ENCODE data around the gene IWS1.
"Not testable (repeated sequence)": the region's sequence is repeated elsewhere in the genome, so short reads cannot be mapped to it uniquely, and the experiment has no call there.

IWS1 gene

DNA sequence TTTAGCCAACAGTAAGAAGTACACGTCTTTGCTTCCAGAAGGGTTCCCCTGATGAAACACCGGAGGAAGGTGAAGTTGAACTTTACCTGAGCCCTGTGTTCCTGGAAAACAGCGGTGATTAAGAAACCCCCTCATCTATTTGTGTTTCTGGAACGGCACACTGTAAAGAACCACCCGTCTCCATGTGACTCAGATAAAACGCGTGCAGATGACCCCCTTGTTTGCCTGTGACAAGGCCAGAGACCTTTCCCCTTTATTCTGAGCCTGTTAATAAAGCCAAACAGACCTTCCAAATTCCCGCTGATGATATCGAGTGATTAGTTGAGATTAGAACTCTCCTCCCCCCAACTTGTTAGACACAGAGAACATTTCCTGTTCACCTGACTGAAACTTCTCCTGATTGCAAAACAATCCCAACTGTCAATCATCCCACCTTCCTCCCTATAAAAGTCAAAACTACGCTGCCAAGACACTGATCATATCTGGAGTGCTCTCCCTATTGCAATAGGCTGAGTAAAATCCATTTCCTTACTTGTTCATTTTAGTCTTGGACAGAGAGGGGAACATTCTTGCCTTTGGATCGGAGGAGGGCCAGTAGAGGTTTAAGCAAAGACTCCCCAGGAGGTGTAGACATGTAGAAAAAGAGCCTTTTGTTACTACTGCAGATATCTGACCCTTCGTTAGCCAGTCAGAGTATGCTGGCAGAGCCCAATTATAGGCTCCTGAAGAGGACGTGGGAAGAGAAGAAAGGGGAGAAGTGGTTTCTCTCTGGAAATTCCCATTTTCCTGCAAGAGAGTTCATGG lies 914 bp upstream of the IWS1 start:
- no peak for DNase-seq

DNA sequence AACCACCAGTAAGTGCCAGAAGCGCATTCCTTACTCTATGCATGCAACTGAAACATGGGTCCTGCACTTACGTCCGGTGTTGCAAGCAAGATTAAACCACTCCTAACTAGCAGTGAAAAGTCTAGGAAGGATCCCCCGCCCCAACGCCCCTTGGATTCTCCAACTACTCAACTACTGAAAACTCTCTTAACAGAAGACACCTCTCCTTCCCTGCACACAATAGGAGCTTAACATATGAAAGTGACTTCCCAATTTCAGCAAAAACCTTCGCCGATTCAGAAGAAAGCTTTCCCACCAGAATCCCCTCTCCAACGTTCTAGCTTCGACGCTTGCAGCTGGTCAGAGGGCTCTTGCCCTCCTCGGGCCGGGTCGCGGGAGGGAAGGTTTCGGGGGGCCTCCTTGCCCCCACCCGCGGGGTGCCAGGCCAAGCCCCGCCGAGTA lies 578 bp downstream of the IWS1 start:
- DNase-seq = no peak

- not testable (repeated sequence) for DNase-seq
These were observed 2.0 kb downstream of the IWS1 start for GRCh38 chr2:127524198-127524834.

DNA sequence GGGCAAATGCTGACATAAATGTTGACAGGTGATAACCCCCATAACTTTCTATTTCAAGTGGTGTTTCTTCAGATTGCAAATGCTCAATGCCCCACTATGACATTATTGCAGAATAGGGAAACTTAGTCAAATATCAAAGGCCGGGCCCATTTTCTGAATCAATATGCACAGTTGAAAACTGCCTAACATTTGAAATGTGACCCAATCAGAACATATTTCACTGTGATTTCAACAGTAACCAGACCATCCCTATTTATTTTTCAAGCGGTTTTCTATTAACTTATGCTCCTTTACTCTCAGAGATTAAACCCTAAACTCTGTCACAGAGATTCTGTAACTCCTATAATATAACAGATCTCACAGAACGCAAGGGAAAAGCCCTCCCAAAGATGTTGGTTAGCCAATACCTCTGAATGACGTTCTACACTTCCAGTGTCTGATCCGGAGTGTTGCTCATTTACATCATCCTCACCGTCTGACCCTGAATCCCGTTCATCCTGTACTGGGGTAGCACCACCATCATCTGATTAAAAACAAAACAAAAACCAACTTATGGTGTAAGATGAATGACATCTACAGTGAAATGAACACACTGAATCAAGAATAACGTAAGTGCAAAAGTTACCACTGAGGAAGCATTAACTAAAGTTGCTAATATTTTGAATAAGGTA lies 2.9 kb downstream of the IWS1 start:
- DNase-seq = no peak

DNA sequence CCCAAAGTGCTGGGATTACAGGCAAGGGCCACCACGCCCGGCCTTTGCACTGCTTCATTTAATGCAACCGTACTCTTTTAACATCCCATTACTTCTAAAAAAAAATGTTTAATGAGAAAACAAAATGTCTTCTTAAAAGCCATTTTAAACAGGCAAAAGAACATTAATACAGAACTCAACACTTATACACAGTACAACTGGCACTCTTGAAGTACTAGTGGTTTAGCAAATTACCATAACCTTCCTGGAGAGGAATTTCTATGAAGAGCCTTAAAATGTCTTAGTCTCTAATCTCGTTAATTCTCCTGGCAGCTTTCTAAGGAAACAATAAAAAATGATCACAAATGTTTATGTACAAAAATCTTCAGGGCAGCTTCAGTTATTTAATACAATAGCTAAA lies 5.9 kb downstream of the IWS1 start:
- no peak for DNase-seq

DNA sequence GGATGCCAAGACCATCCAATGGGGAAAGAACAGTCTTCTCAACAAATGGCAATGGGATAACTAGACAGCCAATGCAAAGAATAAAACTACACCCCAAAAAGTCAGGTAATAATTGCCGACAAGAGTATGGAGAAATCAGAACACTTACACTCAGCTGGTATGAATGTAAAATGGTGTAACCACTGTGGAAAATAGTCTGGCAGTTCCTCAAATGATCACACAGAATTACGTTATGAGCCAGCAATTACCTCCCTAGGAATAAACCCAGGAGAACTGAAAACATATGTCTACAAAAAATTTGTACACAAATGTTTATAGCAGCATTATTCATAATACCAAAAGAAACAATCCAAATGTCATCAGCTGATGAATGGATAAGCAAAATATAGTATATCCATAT lies 8.8 kb downstream of the IWS1 start:
- DNase-seq = no peak

DNA sequence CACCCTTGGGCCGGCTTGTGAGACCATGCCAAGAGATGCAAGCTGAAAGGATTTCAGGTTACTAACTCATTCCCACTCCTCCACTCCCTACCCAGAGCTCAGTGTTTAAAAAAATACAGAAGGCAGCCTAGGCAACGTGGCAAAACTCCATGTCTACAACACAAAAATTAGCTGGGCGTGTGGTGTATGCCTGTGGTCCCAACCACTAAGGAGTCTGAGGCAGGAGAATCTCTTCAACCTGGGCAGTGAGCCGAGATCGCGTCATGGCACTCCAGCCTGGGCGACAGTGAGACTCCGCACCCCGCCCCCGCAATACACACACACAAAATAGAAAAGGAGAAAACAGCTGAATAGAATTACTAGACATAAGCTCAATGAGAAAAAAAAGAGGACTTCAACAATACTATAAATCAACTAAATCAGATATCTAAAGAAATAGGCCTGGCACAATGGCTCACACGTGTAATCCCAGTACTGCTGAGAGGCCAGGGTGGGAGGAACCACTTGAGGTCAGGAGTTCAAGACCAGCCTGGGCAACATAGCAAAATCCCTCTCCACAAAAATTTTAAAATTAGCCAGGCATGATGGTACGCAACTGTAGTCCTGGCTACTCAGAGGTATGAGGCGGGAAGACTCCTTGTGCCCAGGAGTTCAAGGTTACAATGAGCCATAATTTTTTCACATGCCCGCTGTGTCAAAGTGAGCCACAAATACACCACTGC lies 10.1 kb downstream of the IWS1 start:
- DNase-seq = no peak

DNA sequence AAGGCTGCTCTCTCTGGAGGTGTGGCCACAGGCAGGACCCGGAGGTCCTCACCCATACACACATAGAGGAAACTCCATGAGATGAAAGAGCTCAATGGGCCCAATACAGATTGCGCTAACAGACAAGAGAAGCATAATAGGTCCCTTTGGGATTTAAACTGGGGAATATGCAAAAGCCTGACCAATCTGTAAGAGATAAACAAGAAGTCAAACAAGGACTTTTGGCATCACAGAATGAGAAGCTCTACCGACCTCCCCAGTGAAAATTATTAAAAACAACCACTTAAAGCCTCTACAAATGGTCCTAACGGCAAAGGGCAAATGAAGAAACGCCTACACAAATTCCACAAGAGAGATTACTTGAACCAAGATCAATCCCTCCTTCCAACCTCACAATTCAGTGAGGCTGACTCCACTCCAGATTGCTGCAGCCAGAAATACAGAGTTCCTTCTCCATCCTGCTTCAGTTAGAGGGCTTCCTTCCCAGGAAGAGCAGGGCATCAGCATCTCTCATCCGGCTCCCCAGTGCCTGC lies 10.8 kb downstream of the IWS1 start:
- no peak for DNase-seq

- DNase-seq = no peak
These were observed 11.8 kb downstream of the IWS1 start for GRCh38 chr2:127514485-127514884.

- DNase-seq = no peak
These were observed 12.2 kb downstream of the IWS1 start for GRCh38 chr2:127514076-127514475.

- DNase-seq = no peak
These were observed 13.9 kb downstream of the IWS1 start for GRCh38 chr2:127512362-127512761.

GRCh38 chr2:127511917-127512316 lies 14.4 kb downstream of the IWS1 start:
- DNase-seq = no peak

DNA sequence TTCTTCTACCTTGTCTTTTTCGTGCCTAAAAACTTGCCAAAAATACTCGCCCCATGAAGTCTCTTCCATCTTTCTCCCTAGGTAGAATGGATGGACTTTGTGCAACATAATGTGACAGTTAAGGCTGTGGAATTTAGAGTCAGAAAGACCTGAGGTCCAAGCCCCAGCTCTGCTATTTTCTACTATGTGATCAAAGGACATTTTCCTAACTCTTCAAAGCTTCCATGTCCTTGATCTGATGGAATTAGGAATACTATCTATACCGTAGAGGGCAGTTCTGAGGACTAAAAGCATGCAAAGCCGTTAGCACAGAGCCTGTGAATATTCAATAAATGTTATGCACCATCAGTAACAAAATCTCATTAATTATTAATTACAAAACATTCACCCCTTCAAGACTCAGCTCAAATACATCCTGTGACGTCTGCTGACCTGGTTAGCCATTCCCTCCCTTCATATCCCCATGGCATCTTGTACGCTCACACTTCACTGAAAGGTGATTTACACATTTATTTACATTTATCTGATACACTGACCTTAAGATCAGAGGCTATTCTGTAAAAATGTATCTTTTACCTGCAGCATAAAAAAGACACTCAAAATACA lies 15.1 kb downstream of the IWS1 start:
- DNase-seq = no peak

- no peak for DNase-seq
These were observed 16.2 kb downstream of the IWS1 start for GRCh38 chr2:127510073-127510472.

DNA sequence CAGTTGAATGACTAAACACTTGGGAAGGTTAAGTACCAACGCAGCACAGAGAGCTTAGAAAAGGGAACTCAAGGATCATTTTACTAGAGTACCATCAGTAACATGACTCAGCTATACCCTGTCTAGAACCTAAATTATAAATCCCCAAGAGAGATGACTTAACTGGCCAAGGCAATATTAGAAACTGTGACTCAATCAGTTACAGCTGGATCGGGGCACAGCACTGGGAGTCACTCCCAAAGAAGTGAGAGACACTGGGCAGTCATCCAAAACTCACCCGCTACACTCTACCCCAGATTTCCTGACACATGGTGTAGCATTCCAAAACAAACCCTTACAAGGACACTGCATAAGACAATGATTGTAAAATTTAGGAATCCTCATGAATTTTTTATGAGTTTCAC lies 17.7 kb downstream of the IWS1 start:
- DNase-seq = no peak

GRCh38 chr2:127508023-127508630 lies 18.2 kb downstream of the IWS1 start:
- DNase-seq = no peak

GRCh38 chr2:127506510-127506909 lies 19.8 kb downstream of the IWS1 start:
- no peak for DNase-seq

DNA sequence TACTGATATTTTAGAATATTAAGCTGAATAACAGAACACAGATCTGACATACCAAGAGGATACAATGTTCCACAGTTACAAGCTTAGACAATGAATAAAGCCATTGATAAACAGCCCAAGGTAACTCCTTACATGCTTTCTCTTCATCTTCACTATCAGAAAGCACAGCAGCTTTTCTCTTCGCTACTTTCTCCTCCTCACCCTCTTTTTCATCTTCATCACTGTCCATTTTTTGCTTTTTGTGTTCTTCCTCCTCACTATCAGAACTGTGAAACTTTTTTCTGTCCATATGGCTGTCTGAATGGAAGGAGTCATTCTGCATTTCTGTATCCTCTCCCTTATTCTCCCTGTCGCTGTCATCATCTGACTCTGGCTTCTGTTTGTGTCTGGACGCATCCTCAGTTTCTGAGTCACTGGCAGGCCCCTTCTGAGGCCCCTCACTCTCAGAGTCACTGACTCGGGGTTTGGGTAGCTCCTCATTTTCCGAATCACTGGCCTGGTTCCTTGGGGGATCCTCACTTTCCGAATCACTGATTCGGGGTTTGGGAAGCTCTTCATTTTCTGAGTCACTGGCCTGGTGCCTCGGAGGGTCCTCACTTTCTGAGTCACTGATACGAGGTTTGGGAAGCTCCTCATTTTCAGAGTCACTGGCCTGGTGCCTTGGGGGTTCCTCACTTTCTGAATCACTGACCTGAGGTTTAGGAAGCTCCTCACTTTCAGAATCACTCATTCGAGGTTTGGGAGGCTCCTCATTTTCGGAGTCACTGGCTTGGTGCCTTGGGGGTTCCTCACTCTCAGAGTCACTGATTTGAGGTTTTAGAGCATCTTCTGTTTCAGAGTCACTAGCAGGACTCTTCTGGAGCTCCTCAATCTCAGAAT lies 21.5 kb downstream of the IWS1 start:
- no peak for DNase-seq

DNA sequence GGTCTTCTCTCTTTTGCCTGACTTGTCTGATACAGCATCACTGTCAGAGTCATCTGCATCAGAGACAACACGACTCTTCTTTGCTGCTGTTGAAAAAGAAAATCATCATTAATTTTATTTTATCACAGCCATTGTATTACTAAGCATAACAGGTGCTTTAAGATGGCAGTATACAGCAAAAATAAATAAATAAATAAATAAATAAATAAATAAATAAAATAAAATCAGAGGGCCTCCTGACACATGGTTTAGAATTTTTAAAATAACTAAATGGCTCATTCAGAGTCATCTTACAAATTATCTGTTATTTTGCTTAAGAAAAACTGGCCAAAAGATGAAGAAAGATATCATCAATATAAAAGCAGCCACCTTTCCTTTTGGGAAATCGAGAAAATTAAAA lies 22.8 kb downstream of the IWS1 start:
- no peak for DNase-seq

GRCh38 chr2:127498386-127498785 lies 27.9 kb downstream of the IWS1 start:
- DNase-seq = no peak

- DNase-seq = no peak
These were observed 36.0 kb downstream of the IWS1 start for GRCh38 chr2:127490283-127490682.

Data from activated gamma-delta T cell (primary cell).